Measurements from ENCODE around the gene CRB2.

DNA sequence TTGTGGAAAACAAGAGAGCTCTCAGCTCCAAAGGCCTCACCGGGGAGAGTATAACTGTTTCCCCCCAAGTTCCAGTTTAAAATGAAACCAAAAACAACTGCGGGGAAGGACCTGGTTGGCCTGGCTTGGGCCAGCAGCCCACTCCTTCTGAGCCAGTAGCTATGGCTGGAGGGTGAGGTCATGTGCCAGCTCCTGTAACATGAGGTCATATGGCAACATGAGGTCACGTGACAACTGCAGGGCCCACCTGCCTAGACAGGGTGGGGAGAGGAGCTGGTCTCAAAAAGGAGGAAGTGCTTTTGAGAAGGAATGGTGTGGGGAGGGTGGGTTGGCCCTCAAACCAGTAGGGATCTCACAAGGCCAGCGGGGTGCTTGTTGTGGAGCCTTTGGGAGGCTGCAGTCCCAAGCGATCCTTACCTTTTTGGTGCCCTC lies 29.3 kb upstream of the CRB2 start:
- TF ChIP-seq, protein P1, sequence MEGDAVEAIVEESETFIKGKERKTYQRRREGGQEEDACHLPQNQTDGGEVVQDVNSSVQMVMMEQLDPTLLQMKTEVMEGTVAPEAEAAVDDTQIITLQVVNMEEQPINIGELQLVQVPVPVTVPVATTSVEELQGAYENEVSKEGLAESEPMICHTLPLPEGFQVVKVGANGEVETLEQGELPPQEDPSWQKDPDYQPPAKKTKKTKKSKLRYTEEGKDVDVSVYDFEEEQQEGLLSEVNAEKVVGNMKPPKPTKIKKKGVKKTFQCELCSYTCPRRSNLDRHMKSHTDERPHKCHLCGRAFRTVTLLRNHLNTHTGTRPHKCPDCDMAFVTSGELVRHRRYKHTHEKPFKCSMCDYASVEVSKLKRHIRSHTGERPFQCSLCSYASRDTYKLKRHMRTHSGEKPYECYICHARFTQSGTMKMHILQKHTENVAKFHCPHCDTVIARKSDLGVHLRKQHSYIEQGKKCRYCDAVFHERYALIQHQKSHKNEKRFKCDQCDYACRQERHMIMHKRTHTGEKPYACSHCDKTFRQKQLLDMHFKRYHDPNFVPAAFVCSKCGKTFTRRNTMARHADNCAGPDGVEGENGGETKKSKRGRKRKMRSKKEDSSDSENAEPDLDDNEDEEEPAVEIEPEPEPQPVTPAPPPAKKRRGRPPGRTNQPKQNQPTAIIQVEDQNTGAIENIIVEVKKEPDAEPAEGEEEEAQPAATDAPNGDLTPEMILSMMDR (conservative IDR thresholded peaks at IDR 0.05; ENCODE audit: low read depth, low read length), result no peak
- no peak for TF ChIP-seq MAFK (IDR thresholded peaks at IDR 0.05; ENCODE audit: low read depth, low read length)
- TF ChIP-seq POLR2A (IDR thresholded peaks at IDR 0.05; ENCODE audit: low read depth, low read length), result no peak
- no peak for TF ChIP-seq SMC3 (IDR thresholded peaks at IDR 0.05; ENCODE audit: low read depth, low read length)
- TF ChIP-seq, protein P2, sequence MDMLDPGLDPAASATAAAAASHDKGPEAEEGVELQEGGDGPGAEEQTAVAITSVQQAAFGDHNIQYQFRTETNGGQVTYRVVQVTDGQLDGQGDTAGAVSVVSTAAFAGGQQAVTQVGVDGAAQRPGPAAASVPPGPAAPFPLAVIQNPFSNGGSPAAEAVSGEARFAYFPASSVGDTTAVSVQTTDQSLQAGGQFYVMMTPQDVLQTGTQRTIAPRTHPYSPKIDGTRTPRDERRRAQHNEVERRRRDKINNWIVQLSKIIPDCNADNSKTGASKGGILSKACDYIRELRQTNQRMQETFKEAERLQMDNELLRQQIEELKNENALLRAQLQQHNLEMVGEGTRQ (IDR thresholded peaks at IDR 0.05; ENCODE audit: low read depth, low read length), result peak; percentile 67
- TF ChIP-seq MXI1 (IDR thresholded peaks at IDR 0.05; ENCODE audit: borderline replicate concordance, low read depth, low read length), result no peak
- TF ChIP-seq MAZ (IDR thresholded peaks at IDR 0.05; ENCODE audit: borderline replicate concordance, low read depth, low read length), result no peak
- TF ChIP-seq RFX5 (IDR thresholded peaks at IDR 0.05; ENCODE audit: low read depth, low read length), result no peak
- no peak for TF ChIP-seq RAD21 (IDR thresholded peaks at IDR 0.05; ENCODE audit: low read length)
- TF ChIP-seq CHD1 (IDR thresholded peaks at IDR 0.05; ENCODE audit: low read depth, low read length), result no peak
- no peak for TF ChIP-seq CEBPB (IDR thresholded peaks at IDR 0.05; ENCODE audit: low read depth, low read length)
- no peak for TF ChIP-seq RCOR1 (IDR thresholded peaks at IDR 0.05; ENCODE audit: insufficient replicate concordance, low read length)
- no peak for TF ChIP-seq FOS (IDR thresholded peaks at IDR 0.05; ENCODE audit: low read depth, low read length)
- no peak for TF ChIP-seq NFE2L2 (IDR thresholded peaks at IDR 0.05; ENCODE audit: low read depth, low read length)

Measured in IMR-90 (cell line).